HG03039 (cell line): Measurements from ENCODE around the gene BCL6.
"Not testable (repeated sequence)": the region's sequence is repeated elsewhere in the genome, so short reads cannot be mapped to it uniquely, and the experiment has no call there.

Experiments used
- ATAC-seq: cut with Tn5 transposase; IDR thresholded peaks from one replicate; pipeline ENCODE4 v1.9.1; 2021; ENCODE audit warnings: mild to moderate bottlenecking, moderate library complexity; ENCODE audit not compliant: unreplicated experiment

The BCL6 gene

GRCh38 chr3:187681756-187682155 is 63.5 kb downstream of the BCL6 start:
- ATAC-seq: not testable (repeated sequence)

DNA sequence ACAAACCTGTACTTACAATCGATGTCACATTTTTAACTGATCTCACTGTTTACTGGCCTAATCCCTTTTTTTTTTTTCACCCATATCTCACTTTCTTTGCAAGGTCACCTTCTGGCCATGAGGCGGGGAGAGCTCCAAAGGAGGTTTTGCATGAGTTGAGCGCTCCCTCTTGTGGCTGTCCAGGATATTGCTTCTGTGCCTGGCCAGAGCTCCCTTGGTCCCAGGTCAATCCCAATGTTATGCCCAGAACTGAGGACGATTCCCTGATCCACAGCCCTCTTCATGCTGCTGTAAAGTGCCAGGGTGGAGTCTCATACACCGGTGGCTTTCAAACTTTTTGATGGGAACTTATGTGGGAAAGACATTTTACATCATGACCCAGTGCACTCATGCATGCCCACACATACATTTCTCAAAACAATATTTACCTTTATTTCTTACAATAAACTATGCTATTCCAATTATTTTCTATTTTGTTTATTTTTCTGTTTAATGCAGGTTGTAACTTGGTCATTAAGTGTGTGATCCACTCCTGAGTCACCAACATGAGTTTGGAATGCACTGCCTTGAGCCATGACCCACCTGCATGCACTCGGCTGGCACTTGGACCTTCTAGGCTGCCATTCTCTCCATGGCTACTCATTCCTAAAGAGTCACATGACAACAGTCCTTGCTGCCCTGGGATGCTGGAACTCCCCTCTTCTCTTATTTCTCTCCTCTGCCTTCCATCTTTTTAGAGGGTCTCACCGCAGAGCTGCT is 65.5 kb downstream of the BCL6 start:
- peak; percentile 65 for ATAC-seq

GRCh38 chr3:187678726-187679268 is 66.5 kb downstream of the BCL6 start:
- ATAC-seq: no peak

- ATAC-seq: no peak
Measured at GRCh38 chr3:187677604-187678003, 67.7 kb downstream of the BCL6 start.

- no peak for ATAC-seq
Measured at GRCh38 chr3:187673012-187673411, 72.3 kb downstream of the BCL6 start.
